Gastroesophageal sphincter (tissue), 4 donors: ENCODE data around the gene RXRA. TPM values are rescaled to one million over a fixed set of nuclear protein-coding genes. Genes with fewer than 3 reads are reported as not detected.

ENCODE experiments used
- ATAC-seq: fragments of 150-250 bp; one replicate; pipeline ENCODE4 v1.9.1; 2016; ENCODE audit warnings: mild to moderate bottlenecking, moderate library complexity
- H3K27ac ChIP-seq, 4 donors: fragments of 200-600 bp; sonication (generic) in 3 of 4; 1 replicate in 3 of 4; 2 replicates in 1 of 4; pipeline ENCODE4 v1.5.1; 2016 to 2019
- H3K27me3 ChIP-seq: fragments of 200-600 bp; sonication (generic); one replicate; pipeline ENCODE4 v1.5.1; 2019
- H3K36me3 ChIP-seq, 2 donors: fragments of 200-600 bp; sonication (generic); one replicate each; pipeline ENCODE4 v1.5.1; 2019; ENCODE audit warnings: control low read depth in 1 of 2
- H3K4me1 ChIP-seq, 3 donors: fragments of 200-600 bp; sonication (generic); 1 replicate in 2 of 3; 2 replicates in 1 of 3; pipeline ENCODE4 v1.5.1; 2016 to 2019; ENCODE audit warnings: control low read depth in 2 of 3
- H3K4me3 ChIP-seq, 2 donors: fragments of 200-600 bp; sonication (generic); one replicate each; pipeline ENCODE4 v1.5.1; 2019; ENCODE audit warnings: mild to moderate bottlenecking in 1 of 2, moderate library complexity in 1 of 2
- H3K9me3 ChIP-seq, 3 donors: fragments of 200-600 bp; sonication (generic); one replicate each; pipeline ENCODE4 v1.5.1; 2017 to 2019; ENCODE audit warnings: control low read depth in 2 of 3
- EP300 ChIP-seq: sonication (generic); formaldehyde crosslinking; IDR thresholded peaks from one replicate; pipeline ENCODE4 v1.6.1; 2017; ENCODE audit warnings: antibody characterized with exemption, mild to moderate bottlenecking
- POLR2A ChIP-seq, 2 donors: fragments of 450-650 bp; IDR thresholded peaks; one replicate each; pipeline ENCODE4 v1.6.1; 2017; ENCODE audit warnings: antibody characterized with exemption in 2 of 2, mild to moderate bottlenecking in 2 of 2, moderate library complexity in 1 of 2
- POLR2AphosphoS5 ChIP-seq: sonication (generic); formaldehyde crosslinking; IDR thresholded peaks from one replicate; pipeline ENCODE4 v1.6.1; 2017; ENCODE audit warnings: antibody characterized with exemption
- WGBS, 2 donors: methylation state at CpG; one replicate each; pipeline ENCODE4 v1.1.5; 2018; ENCODE audit warnings: low coverage in 1 of 2; 5-methylcytosine and 5-hydroxymethylcytosine counted together
- total RNA-seq, 4 donors: library from RNA; depleted of rRNA; stranded (reverse); fragments of >200 nt; gene quantifications; one replicate each; pipeline ENCODE4 v1.1.0, GENCODE V29; 2016
- TF ChIP-seq, protein P1 (sequence below), 4 experiments: fragments of 200-600 bp in 2 of 4; fragments of 450-650 bp in 2 of 4; sonication (generic) in 1 of 4; IDR thresholded peaks; one replicate each; pipeline ENCODE4 v1.5.1; 2017 to 2019; ENCODE audit warnings: antibody characterized with exemption in 4 of 4, mild to moderate bottlenecking in 2 of 4, moderate library complexity in 2 of 4

RXRA gene
- total RNA-seq, 4 donors from 2014 or later, result 45.1 to 78.9 (median 55.3) TPM

DNA sequence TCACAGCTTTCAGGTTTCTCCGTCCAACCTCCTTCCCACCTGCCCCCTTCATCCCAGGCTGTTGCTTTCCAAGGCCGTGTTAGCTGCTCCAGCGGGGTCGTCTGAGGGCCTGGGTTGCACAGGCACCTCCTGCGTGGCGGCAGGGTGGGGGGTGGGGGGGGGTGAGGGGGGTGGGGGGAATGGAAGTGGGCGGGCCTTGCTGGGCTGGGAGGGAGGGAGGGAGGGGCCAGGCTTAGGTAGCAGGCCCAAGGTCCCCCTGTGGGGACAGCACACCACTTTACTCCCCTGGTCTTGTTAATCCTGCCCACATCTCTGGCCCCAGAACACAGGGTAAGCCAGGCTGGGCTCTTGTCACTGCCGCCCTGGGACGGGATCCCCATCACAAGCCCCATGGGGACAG, 99.1 kb downstream of the RXRA start:
- Histone ChIP-seq H3K4me1 (peaks cover 0 to 56% (median 9%) of the 10 kb centered on the region in 3 donors), H3K36me3 (peaks cover 0 to 89% of the 10 kb centered on the region in 2 donors), H3K9me3 (no peaks in the 10 kb centered on the region), H3K27ac (peak overlapping the region in 1 of 4 donors; percentile 21), H3K4me3 (no peak overlapping the region), H3K27me3 (no peaks in the 10 kb centered on the region)
- 86% methylated on average over 1 of the region's 9 CpGs; no CpG with 5 or more reads in 1 of the 2 donors for WGBS, 2 donors
- TF ChIP-seq, protein P1, sequence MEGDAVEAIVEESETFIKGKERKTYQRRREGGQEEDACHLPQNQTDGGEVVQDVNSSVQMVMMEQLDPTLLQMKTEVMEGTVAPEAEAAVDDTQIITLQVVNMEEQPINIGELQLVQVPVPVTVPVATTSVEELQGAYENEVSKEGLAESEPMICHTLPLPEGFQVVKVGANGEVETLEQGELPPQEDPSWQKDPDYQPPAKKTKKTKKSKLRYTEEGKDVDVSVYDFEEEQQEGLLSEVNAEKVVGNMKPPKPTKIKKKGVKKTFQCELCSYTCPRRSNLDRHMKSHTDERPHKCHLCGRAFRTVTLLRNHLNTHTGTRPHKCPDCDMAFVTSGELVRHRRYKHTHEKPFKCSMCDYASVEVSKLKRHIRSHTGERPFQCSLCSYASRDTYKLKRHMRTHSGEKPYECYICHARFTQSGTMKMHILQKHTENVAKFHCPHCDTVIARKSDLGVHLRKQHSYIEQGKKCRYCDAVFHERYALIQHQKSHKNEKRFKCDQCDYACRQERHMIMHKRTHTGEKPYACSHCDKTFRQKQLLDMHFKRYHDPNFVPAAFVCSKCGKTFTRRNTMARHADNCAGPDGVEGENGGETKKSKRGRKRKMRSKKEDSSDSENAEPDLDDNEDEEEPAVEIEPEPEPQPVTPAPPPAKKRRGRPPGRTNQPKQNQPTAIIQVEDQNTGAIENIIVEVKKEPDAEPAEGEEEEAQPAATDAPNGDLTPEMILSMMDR (IDR thresholded peaks at IDR 0.05), result no peak
- TF ChIP-seq POLR2AphosphoS5 (no peak), POLR2A (IDR thresholded peaks at IDR 0.05) (no peak), EP300 (no peak)
- no peak for ATAC-seq

DNA sequence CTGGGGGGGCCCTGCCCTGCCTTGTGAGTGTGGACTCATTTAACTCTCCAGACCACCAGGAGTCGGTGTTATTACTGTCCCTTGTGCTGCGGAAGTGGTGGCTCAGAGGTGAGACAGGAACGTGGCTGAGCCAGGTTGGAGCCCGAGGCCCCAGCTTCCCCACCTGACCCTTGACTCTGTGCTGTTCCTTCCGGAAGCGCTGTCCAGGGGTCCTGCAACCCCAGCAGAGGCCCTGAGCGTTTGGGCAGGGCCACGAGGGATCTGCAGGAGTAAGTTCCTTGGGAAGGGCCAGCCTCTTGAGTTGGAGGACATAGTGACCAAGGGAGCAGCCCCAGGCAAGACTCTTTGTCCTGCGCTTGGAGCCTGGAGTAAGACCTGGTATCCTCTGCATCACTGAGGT, 99.6 kb downstream of the RXRA start:
- Histone ChIP-seq H3K27me3 (no peaks in the 10 kb centered on the region), H3K36me3 (peaks cover 0 to 89% of the 10 kb centered on the region in 2 donors), H3K27ac (peak overlapping the region in 1 of 4 donors; percentile 21), H3K9me3 (no peaks in the 10 kb centered on the region), H3K4me3 (no peak overlapping the region), H3K4me1 (peaks cover 0 to 56% (median 9%) of the 10 kb centered on the region in 3 donors)
- no peak for ATAC-seq
- WGBS, 2 donors, result no CpG with 5 or more reads among the region's 9 CpGs
- TF ChIP-seq POLR2AphosphoS5, result no peak
- TF ChIP-seq POLR2A (IDR thresholded peaks at IDR 0.05), result no peak
- no peak for TF ChIP-seq EP300
- TF ChIP-seq, protein P1 (IDR thresholded peaks at IDR 0.05), result no peak

DNA sequence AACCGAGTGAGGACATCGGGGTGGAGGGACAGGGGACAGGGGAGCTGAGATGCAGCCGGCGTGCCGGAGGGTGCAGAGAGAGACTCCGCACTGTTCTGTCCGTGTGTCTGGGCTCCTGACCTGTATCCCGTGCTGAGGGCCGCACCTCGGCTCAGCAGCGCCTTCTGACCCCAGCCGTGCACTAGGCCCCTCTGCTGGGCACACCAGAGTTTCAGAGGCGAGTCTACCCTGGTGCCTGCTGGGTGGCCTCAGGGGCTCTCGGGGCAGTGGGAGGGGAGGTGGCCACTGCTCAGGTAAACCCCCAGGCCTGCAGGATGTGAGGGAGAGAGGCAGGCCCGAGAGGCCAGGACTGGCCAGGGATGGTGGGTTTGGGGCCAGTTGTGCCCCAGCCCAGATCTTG, 100.2 kb downstream of the RXRA start:
- no peaks in the 10 kb centered on the region for H3K9me3 ChIP-seq
- peaks cover 0 to 56% (median 6%) of the 10 kb centered on the region in 3 donors for H3K4me1 ChIP-seq
- ATAC-seq, result no peak
- peaks cover 0 to 88% of the 10 kb centered on the region in 2 donors for H3K36me3 ChIP-seq
- peak overlapping the region in 1 of 4 donors; percentile 1 for H3K27ac ChIP-seq
- 79 to 88% methylated on average over 3 to 7 of the region's 15 CpGs for WGBS, 2 donors
- no peak overlapping the region for H3K4me3 ChIP-seq
- TF ChIP-seq POLR2AphosphoS5 (no peak), EP300 (no peak), POLR2A (IDR thresholded peaks at IDR 0.05) (no peak)
- TF ChIP-seq, protein P1 (IDR thresholded peaks at IDR 0.05), result no peak
- no peaks in the 10 kb centered on the region for H3K27me3 ChIP-seq

DNA sequence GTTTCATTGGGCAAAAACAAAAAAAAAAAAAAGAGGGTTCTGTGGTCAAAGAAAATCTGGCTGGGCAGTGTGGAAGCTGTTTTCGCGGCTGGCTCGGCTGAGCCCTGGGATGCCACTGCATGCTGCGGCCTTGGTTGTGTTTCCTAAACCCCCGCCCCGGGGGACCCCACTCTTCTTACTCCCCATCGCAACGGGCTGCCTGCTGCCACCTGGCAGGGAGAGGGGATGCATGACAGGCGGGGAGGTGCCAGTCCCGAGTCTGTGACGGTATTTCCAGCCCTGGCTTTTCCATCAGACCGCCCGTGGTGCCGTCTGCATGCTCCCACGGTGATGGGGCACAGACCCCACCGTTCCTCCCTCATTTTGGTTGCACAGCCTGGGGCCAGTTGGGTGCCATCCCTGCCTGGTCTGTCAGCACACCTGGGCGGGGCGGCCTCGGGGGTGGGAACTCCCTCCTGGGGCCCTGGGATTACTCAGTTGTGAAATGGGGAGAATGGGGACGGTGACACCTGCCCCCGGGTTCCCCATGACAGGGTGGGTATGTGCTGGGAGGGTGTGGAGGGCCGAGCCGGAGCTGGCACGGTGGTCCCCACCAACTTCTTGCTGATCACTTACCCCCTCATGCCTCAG, 101.0 kb downstream of the RXRA start:
- TF ChIP-seq, protein P1 (IDR thresholded peaks at IDR 0.05), result no peak
- TF ChIP-seq POLR2A (IDR thresholded peaks at IDR 0.05) (no peak), EP300 (no peak), POLR2AphosphoS5 (no peak)
- peaks cover 0 to 56% (median 9%) of the 10 kb centered on the region in 3 donors for H3K4me1 ChIP-seq
- no peak for ATAC-seq
- peaks cover 0 to 88% of the 10 kb centered on the region in 2 donors for H3K36me3 ChIP-seq
- no peaks in the 10 kb centered on the region for H3K9me3 ChIP-seq
- no peak overlapping the region for H3K4me3 ChIP-seq
- WGBS, 2 donors, result 60 to 88% methylated on average over 4 to 14 of the region's 24 CpGs
- H3K27ac ChIP-seq, result no peak overlapping the region
- H3K27me3 ChIP-seq, result no peaks in the 10 kb centered on the region

DNA sequence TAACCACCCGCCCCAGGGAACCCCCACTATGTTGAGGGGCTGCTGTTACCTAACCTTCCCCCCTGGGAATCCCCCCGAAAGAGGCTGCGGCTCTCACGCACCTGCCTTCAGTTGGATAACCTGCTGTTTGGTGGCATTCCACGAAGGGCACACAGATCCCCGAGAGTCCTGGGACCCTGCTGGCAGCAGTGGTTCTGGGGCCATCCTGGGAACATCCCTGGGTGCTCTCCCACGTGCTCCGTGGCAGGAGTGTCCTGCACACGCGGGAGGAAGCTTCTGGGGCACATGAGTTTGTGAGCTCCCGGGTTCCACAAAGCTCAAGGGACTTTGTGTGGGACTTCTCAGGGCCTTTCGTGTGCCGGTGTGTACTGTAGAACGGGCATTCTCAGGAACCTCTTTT, 102.3 kb downstream of the RXRA start:
- Histone ChIP-seq H3K27me3 (no peaks in the 10 kb centered on the region), H3K36me3 (peaks cover 0 to 80% of the 10 kb centered on the region in 2 donors), H3K4me3 (no peak overlapping the region), H3K9me3 (no peaks in the 10 kb centered on the region), H3K27ac (no peak overlapping the region), H3K4me1 (peaks cover 0 to 57% (median 22%) of the 10 kb centered on the region in 3 donors)
- no peak for TF ChIP-seq POLR2AphosphoS5
- no CpG with 5 or more reads among the region's 14 CpGs for WGBS, 2 donors
- ATAC-seq, result no peak
